K562 (cell line): Measurements from ENCODE around the gene KHDC1L. TPM values are rescaled to one million over a fixed set of nuclear protein-coding genes. Genes with fewer than 3 reads are reported as not detected.

ENCODE experiments used
- ATAC-seq: fragments of 200-7000 bp; cut with Tn5 transposase; 3 replicates; pipeline ENCODE4 v1.9.1; 2020; ENCODE audit warnings: moderate library complexity
- BruUV-seq: library from RNA; stranded (reverse); fragments of 400-500 nt; replicated peaks from 2 replicates; lab custom pipeline; 2021; lab: Mats Ljungman, UMichigan
- CTCF ChIA-PET: fragments of 300-600 bp; formaldehyde crosslinking; extraction: SDS; loops from one replicate; lab custom pipeline; 2021; ENCODE audit warnings: low intra/inter-chr PET ratio; lab: Yijun Ruan, JAX
- POLR2A ChIA-PET: fragments of 300-600, 350-650 bp; sonication (Branson Sonifier 250); formaldehyde crosslinking; extraction: SDS; loops from one replicate; lab custom pipeline; 2021; ENCODE audit warnings: antibody characterized with exemption, inconsistent platforms; lab: Yijun Ruan, JAX
- DNase-seq, 4 experiments: peaks; one replicate each; pipeline versions ENCODE4 v3.0.0 to v3.0.0-alpha.2; 2011 to 2018; ENCODE audit warnings: low spot score in 3 of 4, mixed read lengths in 3 of 4; ENCODE audit errors: extremely low read depth in 1 of 4
- FAIRE-seq: peaks from 2 replicates; lab custom pipeline; 2011; peaks lifted over from hg19 to GRCh38; lab: Jason Lieb, UNC
- H2AFZ ChIP-seq: 2 replicates; pipeline ENCODE4 v1.6.0; 2011; ENCODE audit warnings: low read depth, low read length, control low read depth, inconsistent platforms
- H3K27ac ChIP-seq: fragments of 200-600 bp; 3 replicates; pipeline ENCODE4 v1.8.0; 2011; ENCODE audit warnings: low read depth, mild to moderate bottlenecking, control low read depth, inconsistent platforms, low read length, moderate library complexity, mixed read lengths; ENCODE audit errors: extremely low read depth
- H3K27me3 ChIP-seq, 2 experiments: fragments of 300-600 bp in 1 of 2; 2 replicates in 1 of 2; 3 replicates in 1 of 2; pipeline versions ENCODE4 v1.6.0 to v1.8.0; 2011; ENCODE audit warnings: inconsistent platforms in 2 of 2, low read length in 2 of 2, mild to moderate bottlenecking in 1 of 2, mixed read lengths in 1 of 2, moderate library complexity in 1 of 2; ENCODE audit not compliant: control insufficient read depth in 2 of 2, insufficient read depth in 2 of 2
- H3K36me3 ChIP-seq: fragments of 300-600 bp; 3 replicates; pipeline ENCODE4 v1.8.0; 2011; ENCODE audit warnings: mild to moderate bottlenecking, low read length, inconsistent platforms; ENCODE audit not compliant: control insufficient read depth, insufficient read depth
- H3K4me1 ChIP-seq, 2 experiments: fragments of 200-600 bp in 1 of 2; replicated peaks in 1 of 2; 2 replicates in 1 of 2; 3 replicates in 1 of 2; pipeline versions ENCODE4 v1.5.1 to v1.8.0; 2011; ENCODE audit warnings: inconsistent platforms in 2 of 2, low read length in 2 of 2, mild to moderate bottlenecking in 1 of 2, mixed read lengths in 1 of 2, moderate library complexity in 1 of 2; ENCODE audit not compliant: control insufficient read depth in 2 of 2, insufficient read depth in 2 of 2
- H3K4me2 ChIP-seq: 2 replicates; pipeline ENCODE4 v1.6.1; 2011; ENCODE audit warnings: low read length, control low read depth, inconsistent platforms, mixed read lengths; ENCODE audit not compliant: insufficient read depth
- H3K4me3 ChIP-seq: fragments of 200-600 bp; sonication (generic), shearing (Covaris generic); 2 replicates; pipeline ENCODE4 v1.5.1; 2016; ENCODE audit warnings: control low read depth, inconsistent platforms
- H3K79me2 ChIP-seq: fragments of 200-600 bp; 3 replicates; pipeline ENCODE4 v1.8.0; 2011; ENCODE audit warnings: low read length, inconsistent platforms; ENCODE audit not compliant: control insufficient read depth, insufficient read depth
- H3K9ac ChIP-seq, 2 experiments: 2 replicates each; pipeline versions ENCODE4 v1.6.0 to v1.6.1; 2011; ENCODE audit warnings: low read depth in 2 of 2, low read length in 2 of 2, control low read depth in 1 of 2, inconsistent platforms in 1 of 2, mild to moderate bottlenecking in 1 of 2, mixed read lengths in 1 of 2; ENCODE audit not compliant: insufficient read depth in 1 of 2
- H3K9me1 ChIP-seq: one replicate; pipeline ENCODE4 v1.6.0; 2011; ENCODE audit warnings: inconsistent platforms, mild to moderate bottlenecking, low read length, moderate library complexity; ENCODE audit not compliant: control insufficient read depth, insufficient read depth
- H3K9me3 ChIP-seq: replicated peaks from 2 replicates; pipeline ENCODE4 v1.5.1; 2011; ENCODE audit warnings: low read depth, low read length, inconsistent platforms; ENCODE audit not compliant: control insufficient read depth, insufficient read depth
- H4K20me1 ChIP-seq: replicated peaks from 2 replicates; pipeline ENCODE4 v1.6.1; 2011; ENCODE audit warnings: low read length, inconsistent platforms, mixed read lengths; ENCODE audit not compliant: control insufficient read depth, insufficient read depth
- CEBPB ChIP-seq: fragments of 450-650 bp; IDR thresholded peaks from 2 replicates; pipeline ENCODE4 v1.6.1; 2016; ENCODE audit warnings: missing genetic modification characterization, missing compliant biosample characterization
- CEBPG ChIP-seq, 3 experiments: fragments of 200-800 bp in 1 of 3; sonication (Bioruptor generic) in 1 of 3; sonication (generic) in 1 of 3; formaldehyde crosslinking in 1 of 3; IDR thresholded peaks in 2 of 3; conservative IDR thresholded peaks in 1 of 3; 2 replicates each; pipeline versions ENCODE4 v1.6.1 to v1.8.0; 2016 to 2022; ENCODE audit warnings: missing compliant biosample characterization in 2 of 3, missing genetic modification characterization in 2 of 3, mild to moderate bottlenecking in 1 of 3, missing genetic modification reagents in 1 of 3
- RB1 ChIP-seq: fragments of 450-650 bp; IDR thresholded peaks from 2 replicates; pipeline ENCODE4 v1.6.1; 2017; ENCODE audit warnings: low read depth, mild to moderate bottlenecking
- RERE ChIP-seq: sonication (generic); formaldehyde crosslinking; IDR thresholded peaks from 2 replicates; pipeline ENCODE4 v1.8.0; 2023; ENCODE audit warnings: missing genetic modification reagents, mild to moderate bottlenecking, borderline replicate concordance
- WGBS: fragments of 100-300 bp; shearing (Covaris generic); methylation state at CpG from one replicate; pipeline ENCODE4 v1.1.6; 2016; ENCODE audit warnings: low coverage, mixed read lengths; ENCODE audit not compliant: insufficient coverage; ENCODE audit errors: missing lambda C conversion rate; 5-methylcytosine and 5-hydroxymethylcytosine counted together
- in situ Hi-C: fragments of 300-500 bp; cut with MboI; formaldehyde crosslinking; loops from 4 replicates; pipeline ENCODE4 v1.15.0; 2018; ENCODE audit warnings: inconsistent platforms, mixed read lengths
- intact Hi-C: fragments of 100-400 bp; cut with micrococcal nuclease; formaldehyde crosslinking; loops from 2 replicates; pipeline ENCODE4 v1.14.2; 2022
- polyA plus RNA-seq, 8 experiments: library from polyadenylated mRNA; depleted of rRNA in 4 of 8; stranded (reverse) in 5 of 8; unstranded in 3 of 8; fragments of >200 nt; fragmentation: Nextera tagmentation in 2 of 8; fragmentation: Illumina TruSeq in 1 of 8; extraction: Ambion mirVana in 2 of 8; extraction: Trizol in 1 of 8; gene quantifications; 2 replicates each; pipeline versions ENCODE4 v1.2.1 to v1.2.3, GENCODE V29; 2011 to 2014; ENCODE audit warnings: inconsistent platforms in 1 of 8, missing spikeins in 1 of 8
- total RNA-seq, 7 experiments: library from RNA; depleted of rRNA in 6 of 7; stranded (reverse); fragments of >200 nt in 6 of 7; fragmentation: Illumina TruSeq in 2 of 7; extraction: Trizol in 2 of 7; gene quantifications; 2 replicates each; pipeline versions ENCODE4 v1.2.1 to v1.2.3, GENCODE V29; 2011 to 2021; ENCODE audit warnings: low replicate concordance in 1 of 7

Gene KHDC1L
- total and polyA plus RNA-seq, 9 of the 15 experiments (the other 6 are each of a cell fraction or from before 2014, with no cell fraction given), result 0.33 to 1.9 (median 0.54) TPM

- TF ChIP-seq RB1, result no peak
- TF ChIP-seq, all 486 proteins: peak for 0
Measured at GRCh38 chr6:73204252-73204651, 21.0 kb downstream of the KHDC1L start (continued).

- CTCF ChIA-PET, result no interaction called here
- no peak for FAIRE-seq
- DNase-seq, result no peak
- Histone ChIP-seq H3K9me1 (no peaks in the 10 kb centered on the region), H3K4me2 (no peak overlapping the region), H3K4me1 (peaks cover 0 to 4% of the 10 kb centered on the region in 2 experiments; a peak in 1 of 5 replicates), H3K27ac (no peak overlapping the region), H3K9ac (no peak overlapping the region), H4K20me1 (no peaks in the 10 kb centered on the region), H3K36me3 (no peaks in the 10 kb centered on the region), H2AFZ (no peak overlapping the region), H3K79me2 (no peaks in the 10 kb centered on the region), H3K27me3 (peaks cover 7 to 11% of the 10 kb centered on the region in 2 experiments; a peak in 2 of 5 replicates), H3K9me3 (no peaks in the 10 kb centered on the region), H3K4me3 (no peak overlapping the region)
- BruUV-seq, result no TSS peak
- intact Hi-C loops (no loop called here), in situ Hi-C loops (no loop called here)
- no peak for ATAC-seq
- POLR2A ChIA-PET, result no interaction called here
- TF ChIP-seq CEBPB (tag) (peak; percentile 40; the same call in 1 of the 2 replicates), RERE (CRISPR knock-in tag) (no peak), CEBPG (CRISPR knock-in tag; IDR thresholded peaks at IDR 0.05) (no peak), CEBPG (tag; conservative IDR thresholded peaks at IDR 0.05 in 1 of 2, IDR thresholded peaks at IDR 0.05 in 1 of 2) (peak; percentile 47 to 59; a peak in 2 of 4 replicates)
- WGBS, result 6% methylated on average over 1 of the region's 1 CpG
Measured at GRCh38 chr6:73203098-73203497, 22.2 kb downstream of the KHDC1L start.
